GM10248 (cell line): ENCODE results near the gene RAP1GAP.

Experiments
- CTCF ChIA-PET: fragments of 300-600 bp; sonication (Branson Sonifier 250); formaldehyde crosslinking; extraction: SDS; loops from one replicate; lab custom pipeline; 2021; ENCODE audit warnings: antibody characterized with exemption; lab: Yijun Ruan, JAX
- POLR2A ChIA-PET: fragments of 350-650 bp; sonication (Branson Sonifier 250); formaldehyde crosslinking; extraction: SDS; loops from one replicate; lab custom pipeline; 2020; ENCODE audit warnings: antibody characterized with exemption; lab: Yijun Ruan, JAX
- DNase-seq: peaks from one replicate; pipeline ENCODE4 v3.0.0; 2012; ENCODE audit errors: extremely low spot score
- CTCF ChIP-seq: IDR thresholded peaks from 2 replicates; pipeline ENCODE4 v1.5.1; 2012; ENCODE audit warnings: mild to moderate bottlenecking, low read depth; ENCODE audit errors: extremely low read depth, missing control alignments, control extremely low read depth

RAP1GAP gene

GRCh38 chr1:21652937-21653743, 16.0 kb downstream of the RAP1GAP start:
- DNase-seq = no peak
- ChIA-PET CTCF (interaction anchor here (1.5 kb wide), 1 partner anchor 11 kb away, joined by 5 read pairs; no protein-coding TSS in a partner anchor), POLR2A (no interaction called here)
- TF ChIP-seq CTCF = no peak

- no peak for TF ChIP-seq CTCF
- ChIA-PET POLR2A (no interaction called here), CTCF (no interaction called here)
- DNase-seq = no peak
Observed at GRCh38 chr1:21652101-21652936, 16.8 kb downstream of the RAP1GAP start.

- TF ChIP-seq CTCF = no peak
- peak; percentile 67 for DNase-seq
- CTCF ChIA-PET = interaction anchor here (2.4 kb wide), 1 partner anchor 8 kb away, joined by 11 read pairs; no protein-coding TSS in a partner anchor
- POLR2A ChIA-PET = no interaction called here
Observed at GRCh38 chr1:21651214-21652042, 17.7 kb downstream of the RAP1GAP start.

- POLR2A ChIA-PET = no interaction called here
- CTCF ChIA-PET = interaction anchor here (2.4 kb wide), 1 partner anchor 9 kb away, joined by 11 read pairs; no protein-coding TSS in a partner anchor
- TF ChIP-seq CTCF = no peak
- DNase-seq = no peak
Observed at GRCh38 chr1:21650400-21650799, 18.8 kb downstream of the RAP1GAP start.

- CTCF ChIA-PET = interaction anchor here (0.6 to 2.4 kb wide), 4 partner anchors 10 to 1239 kb away, joined by 3 to 11 read pairs (median 3); no protein-coding TSS in a partner anchor
- no peak for TF ChIP-seq CTCF
- DNase-seq = no peak
- POLR2A ChIA-PET = no interaction called here
Observed at GRCh38 chr1:21649315-21649714, 19.8 kb downstream of the RAP1GAP start.
